Measurements from ENCODE around the gene S100A10. TPM values are rescaled to one million over a fixed set of nuclear protein-coding genes. Genes with fewer than 3 reads are reported as not detected.
A peak's percentile ranks its signal among the peaks of the same experiment; 100 is the strongest.

Gene S100A10
- total RNA-seq, 1 donor from 2014 or later: 1,257 TPM

DNA sequence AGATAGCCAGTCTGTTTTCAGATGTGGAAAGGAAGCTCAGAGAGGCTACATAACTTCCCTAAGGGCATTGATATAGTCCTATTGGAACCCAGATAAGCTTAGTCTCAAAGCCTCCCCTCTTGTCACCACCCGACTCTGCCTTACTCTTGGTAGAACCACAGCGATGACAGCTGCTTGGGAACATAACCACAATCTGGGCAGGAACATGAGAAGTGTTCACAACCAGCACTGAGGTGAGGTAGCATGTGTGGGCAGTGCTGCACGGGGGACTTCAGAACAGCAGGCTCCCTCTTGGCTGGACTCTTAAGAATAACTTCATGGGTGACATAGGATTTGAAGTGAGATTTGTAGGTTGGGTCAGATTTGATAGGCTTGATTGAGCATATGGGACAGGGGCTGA, 9.3 kb upstream of the S100A10 start:
- DNase-seq (ENCODE audit: low read depth): no peak
- Histone ChIP-seq H3K4me2 (ENCODE audit: low read length) (no peak overlapping the region), H3K27ac (ENCODE audit: low read depth, low read length) (no peak overlapping the region), H3K4me1 (ENCODE audit: insufficient read depth, low read length) (peaks cover 12% of the 10 kb centered on the region), H3K9ac (ENCODE audit: low read length) (no peak overlapping the region), H4K20me1 (ENCODE audit: insufficient read depth, low read length) (no peaks in the 10 kb centered on the region), H3K9me3 (ENCODE audit: insufficient read depth, low read depth, low read length) (peaks cover 3% of the 10 kb centered on the region), H3K4me3 (ENCODE audit: insufficient read depth, low read depth, low read length) (no peak overlapping the region), H2AFZ (ENCODE audit: low read depth, low read length) (no peak overlapping the region), H3K27me3 (ENCODE audit: insufficient read depth, low read length) (peaks cover 39% of the 10 kb centered on the region), H3K79me2 (ENCODE audit: insufficient read depth, low read length) (no peaks in the 10 kb centered on the region), H3K36me3 (ENCODE audit: insufficient read depth, low read length) (no peaks in the 10 kb centered on the region)
- no peak for FAIRE-seq
- TF ChIP-seq, protein P1, sequence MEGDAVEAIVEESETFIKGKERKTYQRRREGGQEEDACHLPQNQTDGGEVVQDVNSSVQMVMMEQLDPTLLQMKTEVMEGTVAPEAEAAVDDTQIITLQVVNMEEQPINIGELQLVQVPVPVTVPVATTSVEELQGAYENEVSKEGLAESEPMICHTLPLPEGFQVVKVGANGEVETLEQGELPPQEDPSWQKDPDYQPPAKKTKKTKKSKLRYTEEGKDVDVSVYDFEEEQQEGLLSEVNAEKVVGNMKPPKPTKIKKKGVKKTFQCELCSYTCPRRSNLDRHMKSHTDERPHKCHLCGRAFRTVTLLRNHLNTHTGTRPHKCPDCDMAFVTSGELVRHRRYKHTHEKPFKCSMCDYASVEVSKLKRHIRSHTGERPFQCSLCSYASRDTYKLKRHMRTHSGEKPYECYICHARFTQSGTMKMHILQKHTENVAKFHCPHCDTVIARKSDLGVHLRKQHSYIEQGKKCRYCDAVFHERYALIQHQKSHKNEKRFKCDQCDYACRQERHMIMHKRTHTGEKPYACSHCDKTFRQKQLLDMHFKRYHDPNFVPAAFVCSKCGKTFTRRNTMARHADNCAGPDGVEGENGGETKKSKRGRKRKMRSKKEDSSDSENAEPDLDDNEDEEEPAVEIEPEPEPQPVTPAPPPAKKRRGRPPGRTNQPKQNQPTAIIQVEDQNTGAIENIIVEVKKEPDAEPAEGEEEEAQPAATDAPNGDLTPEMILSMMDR (IDR thresholded peaks at IDR 0.05; ENCODE audit: insufficient read depth, low read depth, low read length): no peak
- TF ChIP-seq EZH2 (IDR thresholded peaks at IDR 0.05; ENCODE audit: insufficient read depth, low read length): no peak
- no peaks in the 10 kb centered on the region for H3K36me3 Mint-ChIP-seq (ENCODE audit: low read depth, unreplicated experiment)
- H3K27ac Mint-ChIP-seq (ENCODE audit: unreplicated experiment): no peak overlapping the region
- H3K27me3 Mint-ChIP-seq (ENCODE audit: low read depth, unreplicated experiment): peaks cover 5% of the 10 kb centered on the region
- peaks cover 41% of the 10 kb centered on the region for H3K4me1 Mint-ChIP-seq (ENCODE audit: low read depth, unreplicated experiment)
- no peak overlapping the region for H3K4me3 Mint-ChIP-seq (ENCODE audit: unreplicated experiment)
- H3K9me3 Mint-ChIP-seq (ENCODE audit: unreplicated experiment): peaks cover 2% of the 10 kb centered on the region

DNA sequence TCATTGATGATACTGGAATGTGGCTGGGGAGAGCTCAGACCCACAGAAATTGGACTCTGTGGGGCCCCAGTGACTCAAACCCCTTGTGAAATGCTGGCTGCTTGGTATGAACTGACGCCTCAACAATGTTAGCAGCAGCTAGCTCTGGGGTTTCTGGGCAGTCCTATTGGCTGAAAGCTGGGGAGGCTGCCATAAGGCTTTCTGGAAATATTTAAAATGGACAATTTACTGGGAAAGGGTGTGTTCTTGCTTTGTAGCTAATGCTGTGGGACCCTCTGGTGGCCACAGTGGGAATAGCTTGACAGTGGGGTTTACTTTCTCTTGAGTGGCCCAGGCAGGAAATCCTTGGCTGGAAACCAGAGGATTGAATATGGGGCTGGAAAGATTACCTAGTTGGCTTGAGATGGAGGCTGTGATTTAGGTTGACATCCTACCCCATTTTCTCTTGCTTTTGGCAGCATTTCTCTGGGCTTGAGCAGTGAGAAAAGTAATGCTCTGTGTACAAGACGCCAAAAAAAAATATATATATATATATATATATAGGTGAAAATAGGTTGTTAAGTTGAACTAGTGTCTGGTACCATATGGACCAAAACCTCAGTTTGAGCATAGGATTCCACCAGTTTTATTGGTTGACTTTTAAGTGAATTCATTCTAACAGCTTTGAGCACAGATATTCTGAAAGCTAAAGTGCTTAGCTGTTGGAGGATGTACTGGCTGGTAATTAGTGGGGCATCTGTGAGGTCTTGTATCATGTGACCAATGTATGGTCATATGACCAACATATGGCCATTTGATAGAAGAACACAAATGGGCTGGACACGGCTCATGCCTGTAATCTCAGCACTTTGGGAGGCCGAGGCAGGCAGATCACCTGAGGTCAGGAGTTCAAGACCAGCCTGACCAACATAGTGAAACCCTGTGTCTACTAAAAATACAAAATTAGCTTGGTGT, 8.2 kb upstream of the S100A10 start:
- no peak overlapping the region for H3K4me3 ChIP-seq (ENCODE audit: insufficient read depth, low read depth, low read length)
- no peaks in the 10 kb centered on the region for H3K36me3 ChIP-seq (ENCODE audit: insufficient read depth, low read length)
- peak; percentile 92 for FAIRE-seq
- DNase-seq (ENCODE audit: low read depth): peak; percentile 96
- Mint-ChIP-seq H3K4me1 (ENCODE audit: low read depth, unreplicated experiment) (peaks cover 41% of the 10 kb centered on the region), H3K27me3 (ENCODE audit: low read depth, unreplicated experiment) (peaks cover 2% of the 10 kb centered on the region), H3K9me3 (ENCODE audit: unreplicated experiment) (peaks cover 2% of the 10 kb centered on the region), H3K27ac (ENCODE audit: unreplicated experiment) (peak overlapping the region; percentile 83), H3K36me3 (ENCODE audit: low read depth, unreplicated experiment) (no peaks in the 10 kb centered on the region), H3K4me3 (ENCODE audit: unreplicated experiment) (no peak overlapping the region)
- H3K4me2 ChIP-seq (ENCODE audit: low read length): peak overlapping the region; percentile 41
- no peak for TF ChIP-seq EZH2 (IDR thresholded peaks at IDR 0.05; ENCODE audit: insufficient read depth, low read length)
- TF ChIP-seq, protein P1 (IDR thresholded peaks at IDR 0.05; ENCODE audit: insufficient read depth, low read depth, low read length): peak; percentile 98
- H3K9me3 ChIP-seq (ENCODE audit: insufficient read depth, low read depth, low read length): peaks cover 3% of the 10 kb centered on the region
- no peaks in the 10 kb centered on the region for H4K20me1 ChIP-seq (ENCODE audit: insufficient read depth, low read length)
- peak overlapping the region; percentile 10 for H3K9ac ChIP-seq (ENCODE audit: low read length)
- H2AFZ ChIP-seq (ENCODE audit: low read depth, low read length): peak overlapping the region; percentile 5
- peak overlapping the region; percentile 42 for H3K27ac ChIP-seq (ENCODE audit: low read depth, low read length)
- H3K79me2 ChIP-seq (ENCODE audit: insufficient read depth, low read length): no peaks in the 10 kb centered on the region
- H3K27me3 ChIP-seq (ENCODE audit: insufficient read depth, low read length): peaks cover 29% of the 10 kb centered on the region
- H3K4me1 ChIP-seq (ENCODE audit: insufficient read depth, low read length): peaks cover 12% of the 10 kb centered on the region

All from astrocyte (in vitro differentiated cells and primary cell).